ENCODE results near the gene GABRG3.

GRCh38 chr15:27512281-27513001 lies 541.5 kb downstream of the GABRG3 start:
- no peak for TF ChIP-seq CTCF (IDR thresholded peaks at IDR 0.05)
- no peak for TF ChIP-seq POLR2A (IDR thresholded peaks at IDR 0.05)
